Loucy (cell line): ENCODE results near the gene FMN1.

Experiments used
- H2AFZ ChIP-seq: fragments of 200-600 bp; sonication (generic); 2 replicates; pipeline ENCODE4 v1.6.0; 2016; ENCODE audit warnings: antibody characterized with exemption, mild to moderate bottlenecking, low read length, moderate library complexity
- H3F3A ChIP-seq: fragments of 200-600 bp; 2 replicates; pipeline ENCODE4 v1.6.0; 2016; ENCODE audit warnings: antibody characterized with exemption, low read depth, mild to moderate bottlenecking
- H3K27me3 ChIP-seq: fragments of 200-600 bp; sonication (generic); 2 replicates; pipeline ENCODE4 v1.6.1; 2014; ENCODE audit warnings: low read length, mild to moderate bottlenecking; ENCODE audit not compliant: insufficient read depth, poor library complexity, severe bottlenecking
- H3K36me3 ChIP-seq: fragments of 200-600 bp; sonication (generic); 2 replicates; pipeline ENCODE4 v1.6.1; 2016; ENCODE audit warnings: low read length; ENCODE audit not compliant: insufficient read depth
- H3K4me1 ChIP-seq: fragments of 200-600 bp; sonication (generic); 2 replicates; pipeline ENCODE4 v1.5.1; 2014; ENCODE audit warnings: low read length, mild to moderate bottlenecking; ENCODE audit not compliant: insufficient read depth, poor library complexity, severe bottlenecking
- H3K4me2 ChIP-seq: fragments of 200-600 bp; sonication (generic); 2 replicates; pipeline ENCODE4 v1.6.0; 2014; ENCODE audit warnings: antibody characterized with exemption, low read length, low read depth, mild to moderate bottlenecking; ENCODE audit not compliant: poor library complexity, severe bottlenecking
- H3K4me3 ChIP-seq: fragments of 200-600 bp; sonication (generic); 2 replicates; pipeline ENCODE4 v1.5.1; 2014; ENCODE audit warnings: low read length, mild to moderate bottlenecking, mixed read lengths; ENCODE audit not compliant: poor library complexity, severe bottlenecking
- H3K79me2 ChIP-seq: fragments of 200-600 bp; sonication (generic); 2 replicates; pipeline ENCODE4 v1.6.1; 2014; ENCODE audit warnings: low read length; ENCODE audit not compliant: insufficient read depth
- H3K9ac ChIP-seq: fragments of 200-600 bp; sonication (generic); 2 replicates; pipeline ENCODE4 v1.6.0; 2014; ENCODE audit warnings: mild to moderate bottlenecking, low read depth, low read length, moderate library complexity; ENCODE audit not compliant: poor library complexity, severe bottlenecking
- H3K9me2 ChIP-seq: fragments of 200-600 bp; sonication (generic); replicated peaks from 2 replicates; pipeline ENCODE4 v1.6.1; 2016; ENCODE audit warnings: low read depth, low read length, mixed read lengths
- H3K9me3 ChIP-seq: fragments of 200-600 bp; sonication (generic); 2 replicates; pipeline ENCODE4 v1.6.1; 2014; ENCODE audit warnings: mild to moderate bottlenecking, antibody characterized with exemption, low read length, low read depth; ENCODE audit not compliant: insufficient read depth
- H4K20me1 ChIP-seq: fragments of 200-600 bp; sonication (generic); 2 replicates; pipeline ENCODE4 v1.6.0; 2014; ENCODE audit warnings: antibody characterized with exemption, low read length, mild to moderate bottlenecking; ENCODE audit not compliant: insufficient read depth, poor library complexity, severe bottlenecking
- EZH2phosphoT487 ChIP-seq: fragments of 200-600 bp; IDR thresholded peaks from 2 replicates; pipeline ENCODE4 v1.6.1; 2018; ENCODE audit warnings: antibody characterized with exemption, mild to moderate bottlenecking, moderate library complexity, borderline replicate concordance
- TF ChIP-seq, protein P1 (sequence below): fragments of 200-600 bp; sonication (generic); conservative IDR thresholded peaks from 2 replicates; pipeline ENCODE4 v1.5.1; 2014; ENCODE audit warnings: mild to moderate bottlenecking, antibody characterized with exemption, low read length

Gene FMN1

DNA sequence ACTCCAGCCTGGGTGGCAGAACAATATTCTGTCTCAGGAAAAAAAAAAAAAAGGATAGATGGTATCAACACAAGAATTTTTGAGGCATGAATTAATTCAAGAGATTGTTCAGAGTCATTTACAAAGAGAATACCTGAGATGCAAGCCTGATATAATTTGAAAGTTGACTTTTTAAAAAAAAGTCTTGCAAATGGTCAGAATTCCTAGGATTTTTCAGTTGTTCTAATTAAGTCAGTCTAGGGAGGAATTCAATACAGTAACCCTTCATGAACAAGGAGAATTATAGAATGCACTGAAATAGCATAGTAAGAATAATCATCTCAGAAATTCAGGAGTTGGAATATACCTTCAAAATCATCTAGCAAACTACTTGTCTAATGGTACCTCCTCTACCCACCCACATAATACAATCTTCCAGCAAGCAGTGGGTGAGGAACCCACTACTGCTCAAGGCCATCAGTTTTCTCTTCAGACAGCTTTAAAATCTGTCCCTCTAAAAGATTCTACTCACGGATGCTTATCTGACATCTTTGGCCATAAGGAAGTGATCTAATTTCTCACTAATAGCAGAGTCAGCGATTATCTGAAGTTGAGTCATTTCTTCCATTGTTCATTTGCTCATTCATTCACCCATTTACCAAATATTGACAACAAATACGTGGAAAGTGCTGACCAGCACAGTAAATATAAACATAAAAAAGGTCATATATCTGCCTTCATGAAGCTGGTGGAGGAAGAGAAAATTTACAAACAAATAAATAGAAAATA lies 317.1 kb downstream of the FMN1 start:
- Histone ChIP-seq H3K79me2 (no peaks in the 10 kb centered on the region), H3K36me3 (no peaks in the 10 kb centered on the region; the same call in 1 of the 2 replicates), H3K4me1 (no peaks in the 10 kb centered on the region), H3K4me3 (no peak overlapping the region), H3K4me2 (no peak overlapping the region), H3K9me2 (no peaks in the 10 kb centered on the region), H3K9ac (no peak overlapping the region), H3K9me3 (no peaks in the 10 kb centered on the region), H3F3A (no peaks in the 10 kb centered on the region), H3K27me3 (no peaks in the 10 kb centered on the region), H4K20me1 (no peaks in the 10 kb centered on the region), H2AFZ (no peak overlapping the region)
- no peak for TF ChIP-seq EZH2phosphoT487
- TF ChIP-seq, protein P1, sequence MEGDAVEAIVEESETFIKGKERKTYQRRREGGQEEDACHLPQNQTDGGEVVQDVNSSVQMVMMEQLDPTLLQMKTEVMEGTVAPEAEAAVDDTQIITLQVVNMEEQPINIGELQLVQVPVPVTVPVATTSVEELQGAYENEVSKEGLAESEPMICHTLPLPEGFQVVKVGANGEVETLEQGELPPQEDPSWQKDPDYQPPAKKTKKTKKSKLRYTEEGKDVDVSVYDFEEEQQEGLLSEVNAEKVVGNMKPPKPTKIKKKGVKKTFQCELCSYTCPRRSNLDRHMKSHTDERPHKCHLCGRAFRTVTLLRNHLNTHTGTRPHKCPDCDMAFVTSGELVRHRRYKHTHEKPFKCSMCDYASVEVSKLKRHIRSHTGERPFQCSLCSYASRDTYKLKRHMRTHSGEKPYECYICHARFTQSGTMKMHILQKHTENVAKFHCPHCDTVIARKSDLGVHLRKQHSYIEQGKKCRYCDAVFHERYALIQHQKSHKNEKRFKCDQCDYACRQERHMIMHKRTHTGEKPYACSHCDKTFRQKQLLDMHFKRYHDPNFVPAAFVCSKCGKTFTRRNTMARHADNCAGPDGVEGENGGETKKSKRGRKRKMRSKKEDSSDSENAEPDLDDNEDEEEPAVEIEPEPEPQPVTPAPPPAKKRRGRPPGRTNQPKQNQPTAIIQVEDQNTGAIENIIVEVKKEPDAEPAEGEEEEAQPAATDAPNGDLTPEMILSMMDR = no peak

DNA sequence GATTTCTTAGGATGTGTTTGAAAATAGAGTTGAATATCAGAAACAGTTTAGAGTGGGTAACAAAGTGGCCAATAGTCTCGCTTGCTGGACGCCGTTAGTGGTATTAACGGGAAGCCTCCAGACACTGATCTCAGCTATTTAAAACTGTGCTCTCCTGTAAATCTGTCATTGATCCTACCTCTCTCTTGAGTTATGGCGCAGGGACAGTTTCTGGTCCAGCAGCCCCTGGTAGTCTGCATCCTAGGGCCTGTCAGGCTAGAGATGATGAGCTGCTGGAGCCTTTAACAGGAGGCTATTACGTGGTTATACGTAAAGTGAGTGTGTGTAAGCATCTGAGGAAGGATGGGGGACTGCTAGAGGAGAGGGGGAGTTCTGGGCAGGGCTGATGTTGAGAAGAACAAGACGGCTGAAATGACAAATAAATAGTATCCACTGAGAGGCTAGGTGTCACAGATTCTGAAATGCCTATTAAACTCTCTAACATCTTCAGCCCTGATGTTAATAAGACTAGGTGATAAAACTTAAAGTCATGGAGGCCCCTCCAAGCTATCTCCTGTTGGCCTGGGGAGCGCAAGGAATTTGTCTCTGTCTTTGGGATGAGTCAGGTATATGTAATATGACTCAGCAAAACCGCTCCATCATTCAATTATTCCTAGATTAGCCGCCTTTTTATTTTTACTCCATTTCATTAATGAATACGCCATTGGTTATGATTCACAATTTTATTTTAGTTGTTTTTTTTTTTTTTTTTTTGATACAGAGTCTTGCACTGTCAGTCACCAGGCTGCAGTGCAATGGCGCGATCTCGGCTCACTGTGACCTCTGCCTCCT lies 321.0 kb downstream of the FMN1 start:
- no peak for TF ChIP-seq EZH2phosphoT487
- TF ChIP-seq, protein P1 = no peak
- no peak overlapping the region for H3K4me3 ChIP-seq
- no peak overlapping the region for H3K4me2 ChIP-seq
- no peaks in the 10 kb centered on the region for H3K4me1 ChIP-seq
- H3K9ac ChIP-seq = no peak overlapping the region
- H3K79me2 ChIP-seq = no peaks in the 10 kb centered on the region
- no peaks in the 10 kb centered on the region for H3K9me2 ChIP-seq
- H4K20me1 ChIP-seq = no peaks in the 10 kb centered on the region
- no peaks in the 10 kb centered on the region for H3K9me3 ChIP-seq
- H3K36me3 ChIP-seq = no peaks in the 10 kb centered on the region; the same call in 1 of the 2 replicates
- H3K27me3 ChIP-seq = no peaks in the 10 kb centered on the region
- H2AFZ ChIP-seq = no peak overlapping the region
- H3F3A ChIP-seq = no peaks in the 10 kb centered on the region

DNA sequence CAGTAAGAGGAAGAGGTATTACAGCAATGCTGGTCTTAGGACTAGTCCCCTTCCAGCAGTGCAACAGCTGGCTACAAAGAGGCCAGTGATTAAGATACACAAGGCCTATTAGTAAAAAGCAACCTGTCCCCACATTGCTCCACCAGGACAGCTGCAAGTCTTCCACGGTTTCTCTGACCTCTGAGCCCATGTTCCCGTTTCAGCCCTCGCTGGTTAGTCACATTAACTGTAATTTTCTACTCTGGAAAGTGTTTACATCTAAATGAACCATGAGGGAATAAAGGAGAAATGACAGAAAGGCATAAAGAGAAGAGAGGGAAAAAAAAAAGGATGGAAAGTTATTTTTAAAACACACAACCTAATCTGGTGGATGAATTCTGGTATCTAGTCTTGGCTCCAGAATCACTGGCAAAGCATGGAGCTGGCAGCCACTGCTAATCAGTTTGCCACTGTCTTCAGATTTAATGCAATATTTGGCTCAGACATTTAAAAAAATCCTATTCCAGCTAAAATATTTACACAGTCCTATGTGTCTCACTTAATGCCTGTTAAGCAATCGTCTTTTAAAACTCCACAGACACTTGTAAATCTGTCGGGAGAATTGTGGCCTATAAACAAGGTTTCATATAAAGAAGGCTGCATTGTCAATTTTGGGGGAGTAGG lies 321.8 kb downstream of the FMN1 start:
- no peaks in the 10 kb centered on the region for H4K20me1 ChIP-seq
- no peak for TF ChIP-seq EZH2phosphoT487
- TF ChIP-seq, protein P1 = no peak
- H3K9ac ChIP-seq = no peak overlapping the region
- no peaks in the 10 kb centered on the region for H3K9me2 ChIP-seq
- H3F3A ChIP-seq = no peaks in the 10 kb centered on the region
- no peaks in the 10 kb centered on the region for H3K79me2 ChIP-seq
- no peak overlapping the region for H3K4me3 ChIP-seq
- no peaks in the 10 kb centered on the region for H3K4me1 ChIP-seq
- H2AFZ ChIP-seq = no peak overlapping the region
- H3K4me2 ChIP-seq = no peak overlapping the region
- H3K27me3 ChIP-seq = no peaks in the 10 kb centered on the region
- H3K9me3 ChIP-seq = no peaks in the 10 kb centered on the region
- no peaks in the 10 kb centered on the region; the same call in 1 of the 2 replicates for H3K36me3 ChIP-seq
